ENCODE measurements around the gene PNPT1. TPM values are rescaled to one million over a fixed set of nuclear protein-coding genes. Genes with fewer than 3 reads are reported as not detected.

The PNPT1 gene
- total and polyA plus RNA-seq, 2 of the 13 experiments (the other 11 are each of a cell fraction or from before 2014, with no cell fraction given) = 23.4 to 61.0 TPM

GRCh38 chr2:55617175-55618024 is 76.2 kb downstream of the PNPT1 start, which contains the start of gene PPP4R3B (continued):
- TF ChIP-seq CREB1 (IDR thresholded peaks at IDR 0.05) = peak; percentile 92
- peak; percentile 94 for TF ChIP-seq CREB1 (CRISPR knock-in tag; IDR thresholded peaks at IDR 0.05)
- TF ChIP-seq, protein P1, sequence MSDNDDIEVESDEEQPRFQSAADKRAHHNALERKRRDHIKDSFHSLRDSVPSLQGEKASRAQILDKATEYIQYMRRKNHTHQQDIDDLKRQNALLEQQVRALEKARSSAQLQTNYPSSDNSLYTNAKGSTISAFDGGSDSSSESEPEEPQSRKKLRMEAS (IDR thresholded peaks at IDR 0.05) = peak; percentile 98
- TF ChIP-seq FOSL2 (CRISPR knock-in tag; IDR thresholded peaks at IDR 0.05) = peak; percentile 77
- no peak; the same call in 1 of the 2 replicates for TF ChIP-seq HMG20A (CRISPR knock-in tag; IDR thresholded peaks at IDR 0.05; ENCODE audit: borderline replicate concordance)
- TF ChIP-seq CHD2 (IDR thresholded peaks at IDR 0.05; ENCODE audit: low read depth, low read length) = peak; percentile 100
- TF ChIP-seq ZNF180 (CRISPR knock-in tag; IDR thresholded peaks at IDR 0.05; ENCODE audit: borderline replicate concordance, low read depth) = peak; percentile 28; the same call in 1 of the 2 replicates
- TF ChIP-seq, protein P2, sequence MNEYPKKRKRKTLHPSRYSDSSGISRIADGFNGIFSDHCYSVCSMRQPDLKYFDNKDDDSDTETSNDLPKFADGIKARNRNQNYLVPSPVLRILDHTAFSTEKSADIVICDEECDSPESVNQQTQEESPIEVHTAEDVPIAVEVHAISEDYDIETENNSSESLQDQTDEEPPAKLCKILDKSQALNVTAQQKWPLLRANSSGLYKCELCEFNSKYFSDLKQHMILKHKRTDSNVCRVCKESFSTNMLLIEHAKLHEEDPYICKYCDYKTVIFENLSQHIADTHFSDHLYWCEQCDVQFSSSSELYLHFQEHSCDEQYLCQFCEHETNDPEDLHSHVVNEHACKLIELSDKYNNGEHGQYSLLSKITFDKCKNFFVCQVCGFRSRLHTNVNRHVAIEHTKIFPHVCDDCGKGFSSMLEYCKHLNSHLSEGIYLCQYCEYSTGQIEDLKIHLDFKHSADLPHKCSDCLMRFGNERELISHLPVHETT (CRISPR knock-in tag; conservative IDR thresholded peaks at IDR 0.05) = peak; percentile 99
- no peak; the same call in 1 of the 2 replicates for TF ChIP-seq NCOR1 (IDR thresholded peaks at IDR 0.05; ENCODE audit: borderline replicate concordance, low read length)
- TF ChIP-seq SSRP1 (CRISPR knock-in tag; IDR thresholded peaks at IDR 0.05) = peak; percentile 70
- TF ChIP-seq, protein P3, sequence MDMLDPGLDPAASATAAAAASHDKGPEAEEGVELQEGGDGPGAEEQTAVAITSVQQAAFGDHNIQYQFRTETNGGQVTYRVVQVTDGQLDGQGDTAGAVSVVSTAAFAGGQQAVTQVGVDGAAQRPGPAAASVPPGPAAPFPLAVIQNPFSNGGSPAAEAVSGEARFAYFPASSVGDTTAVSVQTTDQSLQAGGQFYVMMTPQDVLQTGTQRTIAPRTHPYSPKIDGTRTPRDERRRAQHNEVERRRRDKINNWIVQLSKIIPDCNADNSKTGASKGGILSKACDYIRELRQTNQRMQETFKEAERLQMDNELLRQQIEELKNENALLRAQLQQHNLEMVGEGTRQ (IDR thresholded peaks at IDR 0.05; ENCODE audit: low read depth, low read length) = no peak
- TF ChIP-seq, protein P3 (CRISPR knock-in tag; IDR thresholded peaks at IDR 0.05; ENCODE audit: borderline replicate concordance) = no peak; the same call in 1 of the 2 replicates
- no peak for TF ChIP-seq NR2F2 (IDR thresholded peaks at IDR 0.05; ENCODE audit: borderline replicate concordance, low read depth)
- no peak for TF ChIP-seq IRF1 (CRISPR knock-in tag; IDR thresholded peaks at IDR 0.05; ENCODE audit: low read depth)
- no peak for TF ChIP-seq TBP (CRISPR knock-in tag; IDR thresholded peaks at IDR 0.05)
- peak; percentile 66; the same call in 1 of the 2 replicates for TF ChIP-seq E2F2 (CRISPR knock-in tag; IDR thresholded peaks at IDR 0.05; ENCODE audit: borderline replicate concordance)
- TF ChIP-seq NR2F1 (CRISPR knock-in tag; IDR thresholded peaks at IDR 0.05) = 0 out of 4 replicates have a peak, but pooled peaks of 1 of the 2 experiments have one; percentile 6
- peak; percentile 40; the same call in 1 of the 2 replicates for TF ChIP-seq FOSL1 (CRISPR knock-in tag; IDR thresholded peaks at IDR 0.05; ENCODE audit: borderline replicate concordance)
- peak; percentile 96 for TF ChIP-seq YY1 (IDR thresholded peaks at IDR 0.05; ENCODE audit: insufficient read depth, insufficient replicate concordance, low read depth, low read length)
- TF ChIP-seq NFE2L2 (IDR thresholded peaks at IDR 0.05; ENCODE audit: low read length) = no peak
- TF ChIP-seq ZNF282 (IDR thresholded peaks at IDR 0.05; ENCODE audit: partially characterized antibody) = no peak
- TF ChIP-seq SMAD9 (CRISPR knock-in tag; IDR thresholded peaks at IDR 0.05) = 0 out of 2 replicates have a peak, but pooled peaks have one; percentile 69
- no peak for TF ChIP-seq MLLT10 (CRISPR knock-in tag; IDR thresholded peaks at IDR 0.05)
- TF ChIP-seq ZSCAN12 (CRISPR knock-in tag; IDR thresholded peaks at IDR 0.05) = no peak
- no peak for TF ChIP-seq GFI1 (CRISPR knock-in tag; IDR thresholded peaks at IDR 0.05; ENCODE audit: borderline replicate concordance)
- TF ChIP-seq EED (CRISPR knock-in tag; IDR thresholded peaks at IDR 0.05) = peak; percentile 98
